ENCODE results near the gene PLCG1.

DNA sequence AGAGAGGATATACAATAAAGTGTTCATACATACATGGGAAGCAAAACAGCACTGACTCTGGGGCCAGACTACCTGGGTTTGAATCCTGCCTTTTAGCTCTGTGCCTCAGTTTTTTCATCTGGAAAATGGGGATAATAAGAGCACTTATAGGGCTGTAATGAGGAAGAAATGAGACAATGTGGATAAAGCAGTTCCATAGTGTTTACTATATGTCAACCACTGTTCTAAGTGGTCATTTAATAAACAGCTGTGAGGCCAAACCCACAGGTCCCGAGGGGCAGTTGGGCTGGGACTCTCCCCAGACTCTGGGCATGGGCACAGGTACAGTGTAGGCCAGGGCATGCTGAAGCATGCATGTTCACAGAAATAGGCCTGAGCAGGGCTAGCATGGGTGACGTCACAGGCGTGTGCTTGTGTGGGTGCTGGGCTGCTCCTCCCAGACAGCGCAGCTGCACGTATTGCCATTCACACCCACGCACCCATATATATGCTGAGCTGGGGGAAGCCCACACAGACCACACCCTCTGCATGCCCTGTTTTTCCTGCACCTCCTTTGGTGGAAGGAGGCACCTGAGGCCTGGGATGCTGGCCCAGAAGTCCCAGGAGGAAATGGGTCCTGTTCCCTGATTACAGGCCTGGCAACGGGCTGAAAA is 3.5 kb upstream of the PLCG1 start:
- TF ChIP-seq POLR2AphosphoS5 (IDR thresholded peaks at IDR 0.05; ENCODE audit: low read depth, low read length) (peak; percentile 46; the same call in 1 of the 2 replicates), POLR2A (IDR thresholded peaks at IDR 0.05; ENCODE audit: low read depth, low read length) (peak; percentile 57; the same call in 1 of the 2 replicates)

Measured in GM12891 (cell line).